RWPE1 (cell line): ENCODE data around the gene TRABD2B.

ENCODE experiments used
- CTCF ChIA-PET: fragments of 350-600 bp; sonication (Branson Sonifier 250); formaldehyde crosslinking; extraction: SDS; loops from one replicate; lab custom pipeline; 2021; lab: Yijun Ruan, JAX
- POLR2A ChIA-PET: fragments of 400-600 bp; formaldehyde crosslinking; extraction: SDS; loops from one replicate; lab custom pipeline; 2020; ENCODE audit warnings: antibody characterized with exemption; ENCODE audit not compliant: low non-redundant PET; lab: Yijun Ruan, JAX
- DNase-seq: peaks from one replicate; pipeline ENCODE4 v3.0.0; 2012; ENCODE audit warnings: low spot score
- H3K27ac ChIP-seq: fragments of 450-650 bp; 2 replicates; pipeline ENCODE4 v1.5.1; 2017
- CTCF ChIP-seq: fragments of 450-650 bp; conservative IDR thresholded peaks from 2 replicates; pipeline ENCODE4 v1.5.1; 2017; ENCODE audit warnings: low read depth, mild to moderate bottlenecking

Gene TRABD2B

DNA sequence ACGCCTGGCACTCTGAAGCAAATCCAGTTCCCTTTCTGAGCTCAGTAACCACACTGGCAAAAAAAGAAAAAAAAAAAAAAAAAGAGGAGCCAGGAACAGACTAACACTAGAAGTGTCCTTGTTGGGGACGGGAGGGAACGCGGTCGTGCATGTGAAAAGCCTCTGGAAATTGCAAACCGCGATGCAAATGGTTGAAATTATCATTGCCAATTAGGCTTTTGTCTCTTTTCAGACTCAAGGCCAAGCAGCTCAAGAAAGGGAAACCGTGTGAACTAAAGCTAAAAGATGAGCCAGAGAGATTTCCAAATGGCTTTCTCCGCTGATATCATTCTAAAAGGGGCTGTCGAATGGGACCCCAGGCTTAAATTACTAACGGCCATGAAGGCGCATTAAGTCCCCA is 13.5 kb downstream of the TRABD2B start:
- CTCF ChIA-PET = no interaction called here
- no peak overlapping the region for H3K27ac ChIP-seq
- POLR2A ChIA-PET = no interaction called here
- no peak for DNase-seq
- no peak for TF ChIP-seq CTCF

DNA sequence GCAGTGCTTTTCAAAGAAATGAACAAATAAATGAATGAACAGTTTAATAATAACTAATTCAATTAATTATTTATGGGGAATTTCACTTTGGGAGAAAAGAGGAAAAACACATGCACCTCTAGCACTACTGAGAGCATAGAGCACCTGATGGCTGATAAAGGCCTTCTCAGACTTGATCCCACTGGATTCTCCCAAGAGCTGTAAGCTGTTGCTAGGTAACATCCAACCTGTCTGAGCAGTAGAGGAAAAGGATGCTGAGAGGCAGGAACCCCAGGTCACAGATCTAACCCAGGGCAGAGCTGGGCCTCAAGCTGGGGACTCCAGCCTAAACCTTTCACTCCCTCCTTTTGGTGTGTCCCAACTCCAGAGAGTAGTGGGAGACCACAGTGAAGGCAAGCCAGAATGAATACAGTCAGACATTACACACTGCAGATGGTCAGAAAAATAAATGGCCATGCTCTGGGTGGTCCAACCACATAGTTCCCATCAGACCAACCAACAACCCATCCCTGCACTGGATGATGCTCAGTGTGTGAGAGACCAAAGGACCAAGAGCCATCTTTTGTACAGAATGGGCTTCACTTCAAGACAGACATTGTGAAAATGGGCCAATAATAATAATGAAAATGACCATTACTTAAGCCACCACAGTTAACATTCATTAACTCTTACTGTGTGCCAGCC is 15.4 kb downstream of the TRABD2B start:
- ChIA-PET CTCF (no interaction called here), POLR2A (no interaction called here)
- no peak for DNase-seq
- no peak for TF ChIP-seq CTCF
- no peak overlapping the region for H3K27ac ChIP-seq

GRCh38 chr1:47980501-47980900 is 16.7 kb downstream of the TRABD2B start:
- DNase-seq = no peak
- POLR2A ChIA-PET = no interaction called here
- H3K27ac ChIP-seq = no peak overlapping the region
- no peak for TF ChIP-seq CTCF
- CTCF ChIA-PET = no interaction called here

DNA sequence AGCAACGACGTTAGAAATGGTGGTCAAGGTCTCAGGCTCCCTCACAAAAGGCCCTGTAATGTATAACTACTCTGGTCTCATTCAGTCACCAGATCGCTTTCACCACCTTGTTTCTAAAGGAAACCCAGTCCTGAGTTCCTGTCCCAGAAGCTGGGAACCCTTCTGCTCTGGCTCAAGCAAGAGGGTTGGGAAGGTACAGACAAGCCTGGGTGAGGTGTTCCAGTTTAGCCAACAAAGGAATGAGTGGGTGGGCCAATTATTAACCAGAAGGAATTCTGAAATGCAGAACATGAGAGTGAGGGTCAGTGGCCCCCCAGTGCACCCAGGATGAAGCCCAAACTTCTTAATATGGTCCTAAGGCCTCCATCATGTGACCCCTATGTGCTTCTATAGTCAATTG is 17.5 kb downstream of the TRABD2B start:
- POLR2A ChIA-PET = no interaction called here
- CTCF ChIA-PET = no interaction called here
- DNase-seq = no peak
- TF ChIP-seq CTCF = no peak
- no peak overlapping the region for H3K27ac ChIP-seq

DNA sequence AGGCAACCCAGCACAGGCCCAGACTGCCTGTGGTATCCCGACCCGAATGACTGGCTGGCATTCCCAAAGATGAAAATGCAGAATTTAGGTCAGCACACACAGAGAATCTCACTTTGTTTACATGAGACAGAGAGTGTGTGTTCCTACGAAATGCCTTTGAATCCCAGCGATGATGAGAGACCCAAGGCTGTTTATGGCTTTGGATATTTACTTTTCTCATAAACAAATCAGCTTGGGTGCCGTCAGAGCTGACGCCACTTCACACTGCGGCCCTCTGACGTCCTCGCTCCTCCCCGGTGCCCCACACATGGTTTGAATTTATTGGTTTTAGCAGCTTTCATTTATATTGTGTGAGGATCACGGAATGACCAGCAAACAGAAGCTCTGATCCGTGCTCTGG is 18.7 kb downstream of the TRABD2B start:
- TF ChIP-seq CTCF = no peak
- CTCF ChIA-PET = interaction anchor here (0.6 to 1.2 kb wide), 2 partner anchors 19 to 20 kb away, joined by 3 read pairs; partner anchors contain the start of gene TRABD2B
- POLR2A ChIA-PET = no interaction called here
- no peak for DNase-seq
- no peak overlapping the region for H3K27ac ChIP-seq

GRCh38 chr1:47976728-47977127 is 20.5 kb downstream of the TRABD2B start:
- no peak overlapping the region for H3K27ac ChIP-seq
- POLR2A ChIA-PET = interaction anchor here (0.6 kb wide), 1 partner anchor 72 kb away, joined by 4 read pairs; no protein-coding TSS in a partner anchor
- CTCF ChIA-PET = no interaction called here
- no peak for TF ChIP-seq CTCF
- DNase-seq = no peak
